Kidney tubule cell (primary cell): ENCODE results near the gene ZNF500.

ENCODE experiments used
- DNase-seq: peaks from one replicate; pipeline ENCODE4 v3.0.0-alpha.2; 2018; ENCODE audit warnings: low spot score

ZNF500 gene

DNA sequence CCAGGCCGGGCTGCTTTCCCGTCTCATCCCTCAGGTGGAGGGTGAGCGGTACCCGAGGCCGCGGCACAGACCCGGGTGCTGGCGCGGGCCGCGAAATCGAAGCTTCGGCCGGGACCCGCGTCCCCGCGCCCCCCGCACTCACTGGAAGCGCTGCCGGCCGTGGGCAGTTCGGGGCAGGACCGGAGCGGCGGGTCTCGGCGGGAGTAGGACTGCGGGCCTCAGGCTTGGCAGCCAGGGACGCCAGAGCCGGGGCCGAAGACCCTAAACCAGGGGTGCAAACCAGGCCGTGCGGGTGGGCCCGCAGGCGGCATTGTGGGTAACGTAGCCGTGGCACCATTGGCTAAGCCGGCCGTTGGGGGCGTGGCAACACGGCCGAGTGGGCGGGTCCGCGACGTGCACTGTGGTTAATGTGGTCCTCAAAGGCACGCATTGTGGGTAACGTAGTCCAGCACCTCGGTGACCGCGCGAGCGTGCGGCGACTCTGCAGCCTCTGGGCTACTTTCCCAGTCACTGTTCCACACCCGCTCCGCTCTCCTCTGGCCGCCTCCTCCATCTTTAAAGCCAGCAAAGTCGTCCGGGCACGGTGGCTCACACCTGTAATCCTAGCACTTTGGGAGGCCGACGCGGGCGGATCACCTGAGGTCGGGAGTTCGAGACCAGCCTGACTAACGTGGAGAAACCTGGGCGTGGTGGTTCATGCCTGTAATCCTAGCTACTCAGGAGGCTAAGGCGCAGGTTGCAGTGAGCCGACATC, at the start of gene ZNF500:
ZNF500 (minus strand) TSS at position 288 of the 754 bp plus-strand sequence. CDS start 1,184 bp downstream, outside the sequence.
- peak; percentile 95 for DNase-seq

DNA sequence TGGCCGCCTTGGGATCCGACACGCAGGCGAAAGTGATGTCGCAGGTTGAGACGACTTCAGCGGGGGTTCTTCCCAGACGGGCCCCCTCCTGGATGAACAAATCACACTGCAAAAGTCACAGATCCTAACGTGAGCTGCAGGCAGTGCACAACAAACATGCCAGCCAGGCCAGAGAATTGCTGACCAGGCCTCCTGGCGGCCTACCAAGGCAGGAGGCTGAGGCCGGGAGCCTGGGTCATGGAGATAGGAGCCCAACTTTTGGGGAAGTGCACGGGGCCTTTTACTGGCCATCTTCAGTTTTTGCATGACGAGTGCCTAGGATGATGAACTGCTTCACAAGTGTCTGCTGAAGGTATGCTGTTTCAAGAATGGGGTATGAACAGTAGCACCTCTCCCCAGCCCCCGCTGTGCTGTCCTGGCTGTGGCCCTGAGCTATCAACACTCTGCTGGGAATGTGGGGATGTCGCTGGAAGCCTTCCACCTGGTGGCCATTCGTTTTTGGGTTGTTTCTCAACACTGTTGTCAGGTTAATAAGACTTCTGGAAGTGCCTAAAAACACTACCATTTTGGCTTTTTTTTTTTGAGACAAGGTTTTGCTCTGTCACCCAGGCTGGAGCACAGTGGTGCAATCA, 47.7 kb upstream of the ZNF500 start:
- DNase-seq = no peak

DNA sequence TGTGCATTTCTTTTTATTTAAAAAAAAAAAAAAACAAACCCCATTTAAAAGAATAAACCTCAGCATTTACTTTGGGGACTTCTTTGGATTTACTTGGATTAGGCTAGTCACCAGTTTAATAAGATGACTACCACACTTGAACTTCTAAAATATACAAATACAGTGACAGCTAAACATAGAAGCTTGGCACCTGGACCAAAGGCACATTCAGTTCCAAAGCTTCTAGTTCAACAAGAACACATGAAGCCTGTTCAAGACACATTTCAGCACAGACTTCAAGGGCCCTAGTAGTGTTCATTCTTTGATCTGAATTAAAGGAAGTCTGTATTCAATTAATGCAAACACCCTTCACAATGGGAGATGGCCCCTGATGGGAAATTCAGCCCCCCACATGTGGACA, 47.1 kb upstream of the ZNF500 start:
- no peak for DNase-seq

- no peak for DNase-seq
Observed at GRCh38 chr16:4813251-4814003, 46.5 kb upstream of the ZNF500 start.

GRCh38 chr16:4811773-4812172, 44.8 kb upstream of the ZNF500 start:
- DNase-seq = no peak

GRCh38 chr16:4811242-4811641, 44.3 kb upstream of the ZNF500 start:
- no peak for DNase-seq

- no peak for DNase-seq
Observed at GRCh38 chr16:4806280-4806679, 39.3 kb upstream of the ZNF500 start.

- DNase-seq = no peak
Observed at GRCh38 chr16:4805231-4805630, 38.3 kb upstream of the ZNF500 start.

DNA sequence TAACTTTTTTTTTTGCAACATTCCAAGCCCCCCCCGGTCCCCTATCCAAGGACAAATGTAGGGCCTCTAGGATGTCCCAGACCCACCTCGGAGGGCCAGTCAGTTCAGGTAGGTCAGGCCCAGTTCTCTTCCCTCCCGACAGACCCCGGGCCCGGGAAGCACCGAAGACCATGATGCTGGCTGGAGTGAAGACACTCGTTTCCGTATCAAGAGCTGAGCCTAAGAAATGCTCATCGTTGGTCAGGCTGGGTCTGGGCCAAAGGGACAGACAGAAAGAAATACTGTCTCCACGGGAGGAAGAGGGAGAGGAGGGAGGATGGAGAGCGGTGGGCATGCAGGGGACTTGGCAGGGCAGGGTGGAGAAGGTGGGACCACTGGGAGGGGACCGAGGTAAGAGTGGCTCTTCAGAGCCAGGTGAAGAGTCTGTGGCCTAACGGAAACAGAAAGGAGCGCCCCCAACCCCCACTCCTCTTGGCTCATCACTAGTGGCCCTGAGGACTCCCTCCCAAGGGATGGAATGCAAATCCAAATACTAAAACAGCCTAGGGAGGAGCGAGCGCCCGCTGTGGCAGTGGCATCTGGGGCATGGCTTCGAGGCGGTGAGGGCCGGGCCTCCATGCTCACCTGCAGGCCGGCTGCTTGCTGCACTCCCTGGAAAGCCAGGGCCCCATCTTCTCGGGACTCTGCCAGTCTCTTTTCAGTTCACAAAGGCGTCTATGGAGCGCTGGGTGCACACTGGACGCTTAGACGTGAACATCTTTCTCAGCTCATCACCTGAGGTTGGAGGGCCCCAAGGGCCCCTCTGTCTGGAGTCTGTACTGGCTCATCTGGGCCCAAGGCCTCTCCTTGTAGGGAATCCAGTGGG, 37.2 kb upstream of the ZNF500 start:
- DNase-seq = no peak

- no peak for DNase-seq
Observed at GRCh38 chr16:4803401-4803844, 36.5 kb upstream of the ZNF500 start.

- peak; percentile 92 for DNase-seq
Observed at GRCh38 chr16:4802659-4803287, 35.8 kb upstream of the ZNF500 start.

GRCh38 chr16:4801962-4802658, 35.1 kb upstream of the ZNF500 start, which contains the start of gene ROGDI:
ROGDI (minus strand) TSS chr16:4802633; CDS start chr16:4802571, 62 bp downstream.
- peak; percentile 89 for DNase-seq

DNA sequence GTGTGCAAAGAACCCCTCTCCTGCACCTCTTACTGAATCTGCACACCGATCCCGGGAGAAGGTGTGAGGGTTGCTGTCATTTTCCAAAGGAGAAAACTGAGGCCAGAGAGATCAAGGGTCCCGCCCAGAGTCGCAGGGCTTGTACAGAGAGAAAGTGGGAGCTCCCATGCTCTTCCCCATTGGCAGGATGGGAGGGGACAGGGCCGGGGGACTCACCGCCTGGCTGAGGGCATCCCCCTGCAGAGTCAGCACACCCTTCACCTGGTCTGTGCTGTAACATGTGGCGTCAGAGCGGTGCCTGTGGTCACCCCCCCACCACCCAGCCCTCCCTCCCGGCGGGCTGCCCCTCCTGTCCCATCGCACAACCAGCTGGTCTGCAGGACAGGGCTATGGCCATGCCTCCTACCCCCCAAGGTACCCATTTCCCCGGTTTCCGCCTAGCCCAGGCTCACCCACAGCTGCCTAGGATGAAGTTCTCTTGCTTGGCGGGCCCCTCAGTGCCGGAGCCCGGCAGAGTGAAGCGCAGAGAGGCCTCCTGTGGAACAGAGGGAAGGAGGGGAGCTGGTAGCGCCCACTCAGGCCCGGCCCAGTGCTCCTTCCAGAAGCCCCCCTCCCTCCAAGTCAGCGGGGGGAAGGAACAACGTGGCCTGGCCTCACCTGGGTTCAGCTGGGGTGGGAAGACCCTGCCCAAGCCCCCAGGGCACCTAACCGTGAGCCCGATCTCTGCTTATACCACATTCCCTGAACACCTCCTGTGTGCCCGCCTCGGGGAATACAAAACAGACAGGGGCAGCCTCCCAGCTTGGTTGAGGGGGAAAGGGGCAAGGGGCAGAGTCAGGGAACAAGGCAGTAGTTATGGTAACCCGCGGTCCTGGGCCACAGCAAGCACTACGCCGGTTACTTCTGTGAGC, 34.3 kb upstream of the ZNF500 start:
- DNase-seq = no peak

GRCh38 chr16:4800290-4801041, 33.5 kb upstream of the ZNF500 start:
- DNase-seq = peak; percentile 4

DNA sequence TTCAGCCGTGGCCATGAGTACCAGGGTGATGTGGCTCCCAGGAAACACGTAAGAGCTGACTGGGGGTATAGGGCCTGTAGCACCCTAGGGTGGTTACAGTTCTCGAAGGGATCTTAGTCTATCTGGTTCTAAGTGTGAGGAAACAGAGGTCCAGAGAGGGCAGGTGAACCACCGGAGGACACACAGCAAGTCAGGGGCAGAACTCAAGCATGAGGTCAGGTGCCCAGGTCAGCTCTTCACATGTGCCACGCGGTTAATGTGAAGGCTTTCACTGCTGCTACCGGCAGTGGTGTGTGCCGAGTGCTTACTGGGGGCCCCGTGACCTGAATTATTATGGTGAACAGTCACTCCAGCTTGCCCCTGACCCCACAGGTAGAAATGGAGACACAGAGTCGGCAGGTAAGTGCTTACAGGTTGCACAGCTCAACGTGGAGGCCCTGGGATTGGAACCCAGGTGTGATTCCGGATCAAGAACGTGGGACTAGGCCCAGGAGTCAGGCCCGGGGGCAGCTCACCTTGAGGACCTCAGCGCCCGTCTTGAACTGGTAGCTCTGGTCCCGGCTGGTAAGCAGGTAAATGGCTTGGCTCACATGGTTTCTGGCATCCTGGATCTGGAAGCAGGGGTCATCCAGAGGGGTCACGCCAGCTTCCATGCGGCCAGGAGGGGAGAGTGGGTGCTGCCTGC, 32.4 kb upstream of the ZNF500 start:
- DNase-seq = no peak

- no peak for DNase-seq
Observed at GRCh38 chr16:4798456-4798855, 31.5 kb upstream of the ZNF500 start.

DNA sequence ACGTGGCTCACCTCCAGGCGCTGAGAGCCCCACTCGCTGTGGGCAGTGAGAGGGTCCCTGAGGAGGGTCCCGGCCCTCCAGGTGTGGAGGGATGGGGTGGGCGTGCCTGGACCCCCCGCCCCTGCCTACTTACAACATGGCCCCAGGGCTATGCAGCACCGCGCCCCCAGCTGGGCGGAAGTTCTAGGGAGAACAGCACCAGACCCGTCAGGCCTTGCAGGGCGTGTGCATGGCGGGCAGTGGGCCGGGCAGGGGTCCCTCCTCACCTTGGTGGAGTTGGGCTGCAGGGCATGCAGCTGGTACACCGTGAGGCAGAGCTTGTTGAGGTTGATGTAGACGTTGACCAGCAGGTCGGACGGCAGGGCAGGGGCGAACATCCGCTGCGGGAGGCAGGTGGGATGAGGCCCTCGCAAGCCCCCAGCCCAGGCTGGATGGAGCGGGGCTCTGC, 30.9 kb upstream of the ZNF500 start:
- no peak for DNase-seq
